HL-60/S4 treated with retinoic acid at 250 ng/mL for 4 days and 3 days (cell line): ENCODE data around the gene NUP188.
"Not testable (repeated sequence)": the region's sequence is repeated elsewhere in the genome, so short reads cannot be mapped to it uniquely, and the experiment has no call there.

Experiments
- in situ Hi-C: fragments of 300-500 bp; cut with MboI; formaldehyde crosslinking; loops from 2 replicates; pipeline ENCODE4 v1.7.0; 2022; ENCODE audit warnings: low sequenced_read_pairs

Gene NUP188

DNA sequence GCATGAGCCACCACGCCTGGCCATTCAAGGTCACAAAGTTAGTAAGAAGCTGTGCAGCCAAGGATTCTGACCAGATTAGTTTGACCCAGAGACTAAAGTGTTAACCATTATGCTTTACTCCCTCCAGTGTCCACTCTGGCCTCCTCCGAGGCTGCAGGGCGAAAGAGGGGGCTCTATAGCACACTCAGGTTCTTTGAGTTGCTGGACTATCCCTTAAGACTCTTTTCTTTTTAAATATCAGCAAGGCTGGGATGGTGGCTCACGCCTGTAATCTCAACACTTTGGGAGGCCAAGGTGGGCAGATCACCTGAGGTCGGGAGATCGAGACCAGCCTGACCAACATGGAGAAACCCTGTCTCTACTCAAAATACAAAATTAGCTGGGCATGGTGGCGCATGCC is 2.5 kb upstream of the NUP188 start:
- in situ Hi-C loops = not testable (repeated sequence)

DNA sequence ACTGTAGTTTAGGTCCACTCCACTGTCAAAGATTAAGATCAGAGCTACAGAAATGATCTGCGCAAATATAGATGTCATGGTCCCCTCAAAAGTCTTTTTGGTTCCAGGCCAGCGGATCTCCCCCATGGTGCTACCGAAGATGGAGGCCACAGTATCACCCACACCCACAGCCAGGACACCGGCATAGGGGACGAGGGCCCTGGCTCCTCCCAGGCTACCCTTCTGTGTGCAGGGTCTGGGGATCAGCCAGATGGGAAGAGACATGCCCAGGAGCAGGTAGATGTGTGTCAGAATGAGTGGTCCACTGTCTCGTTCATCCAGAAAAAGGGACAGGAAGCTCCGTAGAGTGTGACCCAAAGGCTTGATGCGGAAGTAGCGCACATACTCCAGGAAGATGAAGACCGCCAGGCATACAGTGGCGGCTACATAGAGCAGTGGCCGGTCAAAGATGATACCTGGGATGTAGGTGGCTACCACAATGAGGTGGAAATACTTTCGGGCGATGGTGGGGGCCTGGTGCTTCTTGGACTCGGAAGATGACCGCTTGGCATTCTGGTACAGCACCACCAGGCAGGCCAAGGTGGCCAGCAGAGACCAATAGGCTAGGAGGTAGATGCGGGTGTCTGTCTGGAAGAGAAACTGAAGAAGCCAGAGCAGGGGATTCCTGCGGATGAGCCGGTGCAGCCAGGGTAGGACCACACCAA is 1.5 kb upstream of the NUP188 start:
- in situ Hi-C loops = no loop called here

DNA sequence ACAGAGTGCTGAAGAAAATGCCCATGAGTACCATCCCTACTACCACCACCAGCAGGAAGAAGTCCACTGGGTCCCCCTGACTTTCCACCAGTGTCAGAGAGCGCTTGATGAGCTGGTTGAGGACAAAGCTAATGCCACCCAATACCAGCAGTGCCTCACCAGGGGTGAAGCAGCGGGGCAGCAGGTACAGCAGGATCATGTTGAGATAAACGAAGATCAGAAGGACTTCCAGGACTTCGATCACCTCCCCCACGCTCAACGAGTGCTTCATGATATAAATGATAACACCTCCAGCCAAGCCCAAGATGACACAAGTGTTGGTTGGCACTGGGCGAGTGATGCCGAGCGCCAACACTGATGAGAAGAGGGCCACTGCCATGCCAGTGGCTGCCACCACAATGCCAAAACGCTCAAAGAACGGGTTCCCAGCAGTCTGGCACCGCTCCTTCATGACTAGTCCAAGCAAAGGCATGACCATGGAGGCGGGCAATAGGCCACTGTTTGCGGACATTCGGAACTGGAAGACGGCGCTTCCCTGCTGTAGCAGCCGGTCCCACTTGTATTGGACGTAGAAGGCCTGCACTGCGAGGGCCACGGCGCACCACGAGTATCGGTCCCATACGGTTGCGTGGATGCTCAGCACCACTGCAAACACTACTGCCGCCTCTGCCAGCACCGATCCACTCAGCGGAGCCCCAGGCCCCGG is 775 bp upstream of the NUP188 start:
- in situ Hi-C loops = no loop called here

DNA sequence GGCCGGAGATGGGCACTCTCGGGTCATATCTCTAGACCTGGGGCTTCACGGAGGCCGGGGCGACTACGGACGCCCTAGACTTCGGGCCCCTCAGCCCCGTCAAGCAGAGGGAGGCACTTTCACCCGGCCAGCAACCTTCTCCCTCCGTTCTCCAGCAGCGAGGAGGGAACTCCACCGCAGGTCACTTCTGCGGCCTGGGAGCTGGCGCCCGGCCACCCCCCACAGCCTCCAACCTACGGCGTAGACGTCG is 297 bp upstream of the NUP188 start:
- in situ Hi-C loops = no loop called here

DNA sequence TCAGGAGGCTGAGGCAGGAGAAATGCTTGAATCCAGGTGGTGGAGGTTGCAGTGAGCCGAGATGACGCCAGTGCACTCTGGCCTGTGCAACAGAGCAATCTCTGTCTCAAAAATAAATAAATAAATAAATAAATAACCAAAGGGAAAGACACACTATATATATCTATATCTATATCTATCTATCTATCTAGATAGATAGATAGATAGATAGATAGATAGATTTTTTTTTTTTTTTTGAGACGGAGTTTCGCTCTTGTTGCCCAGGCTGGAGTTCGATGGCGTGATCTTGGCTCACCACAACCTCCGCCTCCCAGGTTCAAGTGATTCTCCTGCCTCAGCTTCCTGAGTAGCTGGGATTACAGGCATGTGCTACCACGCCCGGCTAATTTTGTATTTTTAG is 13.9 kb downstream of the NUP188 start:
- in situ Hi-C loops = not testable (repeated sequence)

DNA sequence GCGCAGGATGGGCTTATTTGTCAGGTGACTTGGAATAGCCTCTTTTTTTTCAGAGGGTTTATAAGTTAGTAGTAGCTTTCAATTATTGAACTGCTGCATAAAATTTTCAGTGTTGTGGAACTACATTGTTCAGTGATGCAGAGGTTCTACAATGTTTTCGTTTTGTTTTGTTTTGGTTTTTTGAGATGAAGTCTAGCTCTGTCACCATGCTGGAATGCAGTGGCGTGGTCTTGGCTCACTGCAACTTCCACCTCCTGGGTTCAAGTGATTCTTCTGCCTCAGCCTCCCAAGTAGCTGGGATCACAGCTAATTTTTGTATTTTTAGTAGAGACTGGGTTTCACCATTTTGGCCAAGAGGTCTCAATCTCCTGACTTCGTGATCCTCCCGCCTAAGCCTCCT is 22.0 kb downstream of the NUP188 start:
- in situ Hi-C loops = no loop called here

DNA sequence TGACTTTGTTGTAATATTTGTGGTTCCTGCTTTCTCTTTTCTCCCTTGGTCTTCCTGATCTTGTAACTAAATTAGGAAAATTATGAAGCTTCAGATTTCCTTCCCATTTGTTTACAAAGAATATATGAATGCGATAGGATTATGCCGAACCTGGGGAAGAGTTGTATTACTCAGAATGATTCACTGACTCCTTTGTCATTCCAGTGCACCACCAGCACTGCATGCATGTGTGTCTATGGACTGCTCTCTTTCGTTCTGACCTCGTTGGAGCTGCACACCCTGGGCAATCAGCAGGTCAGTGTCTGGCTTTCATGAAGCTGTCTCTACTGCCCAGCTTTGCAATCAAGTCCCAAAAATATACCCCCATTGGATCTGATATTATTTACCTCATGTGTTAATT is 25.5 kb downstream of the NUP188 start:
- in situ Hi-C loops = no loop called here

DNA sequence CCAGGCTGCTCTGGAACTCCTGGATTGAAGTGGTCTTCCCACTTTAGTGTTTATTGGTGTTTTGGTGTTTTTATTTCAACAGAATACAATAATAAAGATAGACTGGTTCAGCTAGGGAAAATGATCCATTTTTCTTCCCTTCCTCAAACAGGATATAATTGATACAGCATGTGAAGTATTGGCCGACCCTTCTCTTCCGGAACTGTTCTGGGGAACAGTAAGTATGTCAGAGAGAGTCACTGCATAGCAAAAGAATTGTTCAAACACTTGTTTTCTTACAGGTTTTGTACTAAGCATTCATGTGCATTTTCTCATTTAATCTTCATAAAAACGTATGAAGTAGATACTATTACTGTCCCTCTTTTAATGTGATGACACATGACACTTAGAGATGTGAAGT is 31.6 kb downstream of the NUP188 start:
- in situ Hi-C loops = no loop called here

DNA sequence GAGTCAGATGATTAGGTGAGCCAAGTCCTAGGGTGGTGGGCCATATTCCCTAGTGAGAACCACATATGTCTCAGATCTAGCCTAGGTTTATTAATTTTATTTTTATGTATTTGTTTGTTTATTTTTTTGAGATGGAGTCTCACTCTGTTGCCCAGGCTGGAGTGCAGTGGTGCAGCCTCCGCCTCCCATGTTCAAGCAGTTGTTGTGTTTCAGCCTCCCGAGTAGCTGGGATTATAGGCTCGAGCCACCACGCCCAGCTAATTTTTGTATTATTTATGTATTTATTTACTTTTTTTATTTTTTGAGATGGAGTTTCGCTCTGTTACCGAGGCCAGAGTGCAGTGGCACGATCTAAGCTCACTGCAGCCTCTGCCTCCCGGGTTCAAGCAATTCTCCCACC is 36.0 kb downstream of the NUP188 start:
- in situ Hi-C loops = no loop called here

DNA sequence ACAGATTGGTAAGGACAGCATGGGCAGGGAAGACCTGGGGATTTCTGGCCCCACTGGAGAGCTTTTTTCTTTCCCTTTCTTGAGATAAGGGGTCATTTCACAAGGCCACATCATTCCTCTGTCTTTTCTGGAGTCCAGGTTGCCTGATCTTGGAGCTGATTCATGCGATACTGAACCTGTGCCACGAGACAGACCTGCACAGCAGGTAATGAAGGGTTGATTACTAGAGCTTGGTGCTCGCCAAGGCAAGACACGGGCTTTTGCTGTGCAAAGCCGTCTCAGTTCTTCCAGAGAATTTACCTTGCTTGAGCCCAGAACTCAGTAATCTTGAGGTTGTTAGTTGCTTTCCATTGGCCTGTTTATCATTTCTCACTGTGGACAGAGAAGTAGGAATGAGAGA is 39.2 kb downstream of the NUP188 start:
- in situ Hi-C loops = no loop called here

DNA sequence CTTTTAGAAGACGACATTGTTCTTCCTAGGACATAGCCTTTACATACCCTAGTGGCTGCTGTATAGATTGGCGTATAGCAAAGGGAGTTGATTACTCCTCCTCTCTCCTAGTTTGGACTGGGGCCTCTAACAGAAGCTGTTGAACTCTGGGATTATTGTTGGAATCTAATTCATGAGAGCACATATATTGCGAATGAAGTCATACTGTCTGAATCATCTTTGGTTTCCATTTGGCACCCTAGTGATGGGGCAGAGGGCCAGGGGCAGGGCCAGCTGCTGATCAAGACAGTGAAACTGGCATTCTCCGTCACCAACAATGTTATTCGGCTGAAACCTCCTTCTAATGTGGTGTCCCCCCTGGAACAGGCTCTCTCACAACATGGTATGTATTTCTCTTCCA is 40.3 kb downstream of the NUP188 start:
- in situ Hi-C loops = no loop called here

DNA sequence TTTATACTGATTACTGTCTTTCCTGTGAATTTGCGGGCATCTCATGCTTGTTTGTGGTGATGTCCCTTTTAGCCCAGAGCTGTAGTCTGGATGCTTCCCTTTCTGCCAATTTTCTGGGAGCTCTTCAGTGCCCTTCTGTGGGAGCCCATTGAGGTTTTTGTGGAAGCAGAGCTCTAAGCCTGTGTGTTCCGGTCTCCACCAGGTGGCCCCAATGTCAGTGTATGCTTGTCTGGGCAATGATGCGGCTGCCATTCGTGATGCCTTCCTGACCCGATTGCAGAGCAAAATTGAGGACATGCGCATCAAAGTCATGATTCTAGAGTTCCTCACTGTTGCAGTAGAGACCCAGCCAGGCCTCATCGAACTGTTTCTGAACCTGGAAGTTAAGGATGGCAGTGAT is 45.5 kb downstream of the NUP188 start:
- in situ Hi-C loops = no loop called here

DNA sequence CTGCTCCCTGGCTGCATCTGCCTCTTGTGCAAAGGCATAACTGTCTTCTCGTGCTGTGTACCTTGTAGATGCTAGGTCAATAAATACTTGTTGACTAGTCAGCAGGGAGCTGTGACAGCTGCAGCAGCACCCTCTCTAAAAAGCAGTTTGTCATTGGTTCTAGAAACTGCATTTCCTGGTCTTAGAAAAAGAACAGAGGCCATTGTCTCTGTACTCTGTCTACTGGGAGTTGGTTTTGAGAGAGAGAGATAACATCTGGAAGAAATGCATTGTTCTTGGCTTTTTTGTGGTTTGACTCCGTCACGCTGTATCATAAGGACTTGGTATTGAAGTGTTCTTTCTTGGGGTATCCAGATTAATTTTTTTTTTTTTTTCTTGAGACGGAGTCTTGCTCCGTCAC is 48.3 kb downstream of the NUP188 start:
- in situ Hi-C loops = no loop called here

DNA sequence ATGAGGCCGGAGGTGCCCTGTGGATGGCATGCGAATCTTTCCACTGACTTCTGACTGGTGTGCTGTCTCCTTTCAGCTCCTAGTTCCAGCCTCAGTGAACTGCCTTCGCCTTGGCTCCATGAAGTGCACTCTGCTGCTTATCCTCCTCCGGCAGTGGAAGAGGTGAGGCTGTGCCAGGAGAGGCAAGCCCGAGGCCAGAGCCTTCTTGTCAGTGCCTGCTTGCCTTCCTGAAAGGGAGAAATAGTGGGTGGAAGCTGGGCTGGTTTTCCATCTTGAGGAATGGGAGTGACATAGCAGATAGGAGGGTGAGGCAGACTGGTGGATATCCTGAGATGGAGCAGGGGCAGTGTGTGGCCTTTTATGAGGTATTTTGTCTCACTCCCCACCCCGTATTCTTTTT is 51.0 kb downstream of the NUP188 start:
- in situ Hi-C loops = no loop called here

DNA sequence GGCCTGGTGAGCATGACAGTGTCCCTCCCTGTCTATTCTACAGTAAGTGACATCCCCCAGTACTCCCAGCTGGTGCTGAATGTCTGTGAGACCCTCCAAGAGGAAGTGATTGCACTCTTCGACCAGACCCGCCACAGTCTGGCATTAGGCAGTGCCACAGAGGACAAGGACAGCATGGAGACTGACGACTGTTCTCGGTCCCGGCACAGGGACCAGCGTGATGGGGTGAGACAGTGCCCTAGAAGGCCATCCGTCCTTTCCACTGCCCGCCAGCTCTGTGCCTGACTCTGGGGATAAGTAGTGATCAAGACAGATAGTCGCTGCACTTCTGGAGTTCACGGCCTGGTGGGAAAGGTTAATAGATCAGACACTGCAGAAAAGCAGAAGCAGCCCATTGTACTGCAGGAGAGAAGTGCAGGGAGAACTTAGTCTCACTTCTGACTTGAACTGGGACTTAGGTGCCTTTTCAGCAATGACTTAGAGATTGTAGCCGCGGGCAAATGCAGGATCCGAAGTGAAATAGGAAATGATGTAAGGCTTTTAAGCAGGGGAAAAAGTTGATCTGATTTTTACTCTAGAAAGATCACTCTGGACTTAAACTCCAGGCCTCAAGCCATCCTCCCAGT is 52.2 kb downstream of the NUP188 start:
- in situ Hi-C loops = no loop called here

DNA sequence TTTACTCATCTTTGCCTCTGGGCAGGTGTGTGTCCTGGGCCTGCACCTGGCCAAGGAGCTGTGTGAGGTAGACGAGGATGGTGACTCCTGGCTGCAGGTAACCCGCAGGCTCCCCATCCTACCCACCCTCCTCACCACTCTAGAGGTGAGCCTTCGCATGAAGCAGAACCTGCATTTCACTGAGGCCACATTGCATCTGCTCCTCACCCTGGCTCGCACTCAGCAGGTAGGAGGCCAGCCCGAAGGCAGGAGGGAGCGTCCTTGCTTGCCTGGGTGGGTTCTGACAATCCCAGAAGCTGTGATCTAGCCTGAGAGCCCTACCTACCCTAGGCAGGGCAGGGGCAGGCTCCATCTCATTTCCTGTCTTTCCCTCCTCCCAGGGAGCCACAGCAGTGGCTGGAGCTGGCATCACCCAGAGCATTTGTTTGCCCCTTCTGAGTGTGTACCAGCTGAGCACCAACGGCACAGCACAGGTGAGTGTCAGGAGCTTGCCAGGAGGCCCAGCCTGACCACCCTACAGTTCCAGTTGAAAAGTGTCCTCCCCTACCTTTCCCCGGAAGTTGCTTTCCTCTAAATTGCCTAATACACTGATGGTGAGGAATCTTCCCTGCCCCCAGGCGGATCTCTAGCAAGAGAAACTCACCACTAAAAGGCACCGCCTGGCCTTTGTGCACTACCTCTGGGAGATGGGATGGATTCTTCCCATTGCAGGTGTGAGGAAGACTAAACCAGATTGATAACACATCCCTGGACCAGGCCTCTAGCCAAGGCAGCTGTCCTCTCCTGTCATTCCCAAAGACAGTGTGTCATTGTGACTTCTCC is 54.2 kb downstream of the NUP188 start:
- in situ Hi-C loops = no loop called here

DNA sequence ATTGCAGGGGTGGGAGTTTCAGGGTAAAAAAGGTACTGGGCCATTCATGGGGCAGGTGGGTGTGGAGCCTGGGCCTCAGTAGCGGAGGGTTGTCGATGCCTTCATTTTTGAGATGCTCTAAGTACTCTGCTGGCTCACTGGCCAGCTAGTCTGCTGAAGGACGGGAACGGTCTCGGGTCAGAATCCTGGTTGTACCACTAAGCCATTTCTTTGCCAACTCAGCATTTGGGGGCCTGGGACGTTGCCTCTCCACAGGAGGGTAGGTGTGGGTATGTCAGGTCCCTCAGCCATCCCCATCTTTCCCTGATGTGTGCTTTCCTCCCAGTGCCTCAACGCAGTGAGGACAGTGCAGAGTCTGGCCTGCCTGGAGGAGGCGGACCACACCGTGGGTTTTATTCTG is 55.5 kb downstream of the NUP188 start:
- in situ Hi-C loops = no loop called here

DNA sequence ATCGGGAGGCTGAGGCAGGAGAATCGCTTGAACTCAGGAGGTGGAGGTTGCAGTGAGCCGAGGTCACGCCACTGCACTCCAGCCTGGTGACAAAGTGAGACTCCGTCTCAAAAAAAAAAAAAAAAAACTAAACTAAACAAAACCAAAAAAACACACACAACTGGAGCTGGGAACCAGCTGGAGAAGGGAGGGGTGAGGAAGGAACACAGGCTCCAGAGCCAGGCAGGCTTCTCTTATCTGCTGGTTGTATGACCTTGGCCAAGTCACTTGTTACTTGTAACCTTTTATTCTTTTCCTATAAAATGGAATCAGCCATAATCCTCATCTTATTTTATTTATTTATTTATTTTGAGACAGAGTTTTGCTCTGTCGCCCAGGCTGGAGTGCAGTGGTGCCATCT is 56.7 kb downstream of the NUP188 start:
- in situ Hi-C loops = not testable (repeated sequence)

DNA sequence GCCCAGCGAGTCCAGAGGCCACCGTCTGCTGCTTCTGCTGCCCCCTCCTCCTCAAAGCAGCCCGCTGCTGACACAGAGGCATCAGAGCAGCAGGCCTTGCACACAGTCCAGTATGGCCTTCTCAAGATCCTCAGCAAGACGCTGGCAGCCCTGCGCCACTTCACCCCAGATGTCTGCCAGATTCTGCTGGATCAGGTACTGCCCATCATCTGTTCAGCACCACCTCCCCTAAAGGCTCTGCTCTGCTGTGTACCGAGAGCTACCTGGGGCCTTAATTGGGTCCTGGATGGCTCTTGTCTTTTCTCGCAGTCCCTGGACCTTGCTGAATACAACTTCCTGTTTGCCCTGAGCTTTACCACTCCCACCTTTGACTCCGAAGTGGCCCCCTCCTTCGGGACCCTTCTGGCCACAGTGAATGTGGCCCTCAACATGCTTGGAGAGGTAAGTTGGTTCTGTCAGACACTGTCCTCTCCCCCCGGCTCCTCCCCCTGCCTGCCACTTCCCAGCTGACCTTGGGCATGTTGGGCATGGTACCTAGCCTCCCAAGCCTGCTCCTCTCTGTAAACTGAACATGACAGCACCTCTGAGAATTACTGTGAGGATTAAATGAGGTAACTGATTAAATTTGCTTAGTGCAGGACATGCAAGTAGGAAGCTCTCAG is 58.0 kb downstream of the NUP188 start:
- in situ Hi-C loops = no loop called here

DNA sequence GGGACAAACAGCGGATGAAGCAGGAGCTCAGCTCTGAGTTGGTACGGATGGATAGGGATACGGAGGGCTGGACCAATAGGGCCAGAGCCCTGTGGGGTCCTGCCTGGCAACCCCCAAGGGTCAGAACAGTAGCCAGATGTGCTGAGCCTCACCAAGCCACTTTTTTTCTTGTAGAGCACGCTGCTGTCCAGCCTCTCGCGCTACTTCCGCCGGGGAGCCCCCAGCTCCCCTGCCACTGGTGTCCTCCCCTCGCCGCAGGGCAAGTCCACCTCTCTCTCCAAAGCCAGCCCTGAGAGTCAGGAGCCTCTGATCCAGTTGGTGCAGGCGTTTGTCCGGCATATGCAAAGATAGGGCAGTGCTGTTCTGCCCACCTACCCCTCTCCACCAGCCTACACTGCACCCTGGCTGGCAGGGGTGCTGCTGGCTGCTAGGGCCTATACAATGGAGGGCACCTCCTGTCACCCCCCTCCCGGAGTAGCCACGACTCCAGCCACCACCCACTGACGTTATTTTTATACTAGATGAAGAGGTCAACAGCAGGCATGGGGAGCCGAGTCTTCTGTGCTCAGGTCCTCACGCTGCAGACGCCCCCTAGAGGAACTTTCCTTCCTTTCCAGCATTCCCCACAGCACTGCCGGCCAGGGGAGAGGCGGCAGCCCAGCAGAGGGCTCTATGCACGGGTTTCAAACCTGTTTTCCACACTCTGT is 59.0 kb downstream of the NUP188 start:
- in situ Hi-C loops = no loop called here
